ENCODE results near the gene SNRPE.

Gene SNRPE

GRCh38 chr1:203871114-203871880, 9.9 kb downstream of the SNRPE start:
- TF ChIP-seq REST (IDR thresholded peaks at IDR 0.05; ENCODE audit: insufficient replicate concordance, low read depth), result no peak
- peak; percentile 64 for TF ChIP-seq CTCF (IDR thresholded peaks at IDR 0.05; ENCODE audit: insufficient read depth, low read length)
- TF ChIP-seq GABPA (IDR thresholded peaks at IDR 0.05; ENCODE audit: low read depth), result no peak
- peak; percentile 17 to 49 for DNase-seq (ENCODE audit: low read depth in 1 of 2, low spot score in 1 of 2)
- H3K4me3 ChIP-seq (replicated peaks; ENCODE audit: insufficient read depth, low read length), result no peak overlapping the region
- H3K27me3 ChIP-seq (ENCODE audit: insufficient read depth, poor library complexity, severe bottlenecking), result no peaks in the 10 kb centered on the region
- no peak overlapping the region for H3K27ac ChIP-seq (replicated peaks)

- DNase-seq (ENCODE audit: low read depth in 1 of 2, low spot score in 1 of 2), result no peak
- Histone ChIP-seq H3K27me3 (ENCODE audit: insufficient read depth, poor library complexity, severe bottlenecking) (no peaks in the 10 kb centered on the region), H3K4me3 (replicated peaks; ENCODE audit: insufficient read depth, low read length) (no peak overlapping the region), H3K27ac (replicated peaks) (no peak overlapping the region)
- TF ChIP-seq GABPA (IDR thresholded peaks at IDR 0.05; ENCODE audit: low read depth), result no peak
- TF ChIP-seq SPI1 (IDR thresholded peaks at IDR 0.05; ENCODE audit: borderline replicate concordance, low read depth), result no peak
- TF ChIP-seq CTCF (IDR thresholded peaks at IDR 0.05; ENCODE audit: insufficient read depth, low read length), result no peak
- no peak for TF ChIP-seq POLR2AphosphoS5 (IDR thresholded peaks at IDR 0.05; ENCODE audit: low read depth)
- no peak for TF ChIP-seq REST (IDR thresholded peaks at IDR 0.05; ENCODE audit: insufficient replicate concordance, low read depth)
Measured at GRCh38 chr1:203873094-203873493, 11.7 kb downstream of the SNRPE start.

DNA sequence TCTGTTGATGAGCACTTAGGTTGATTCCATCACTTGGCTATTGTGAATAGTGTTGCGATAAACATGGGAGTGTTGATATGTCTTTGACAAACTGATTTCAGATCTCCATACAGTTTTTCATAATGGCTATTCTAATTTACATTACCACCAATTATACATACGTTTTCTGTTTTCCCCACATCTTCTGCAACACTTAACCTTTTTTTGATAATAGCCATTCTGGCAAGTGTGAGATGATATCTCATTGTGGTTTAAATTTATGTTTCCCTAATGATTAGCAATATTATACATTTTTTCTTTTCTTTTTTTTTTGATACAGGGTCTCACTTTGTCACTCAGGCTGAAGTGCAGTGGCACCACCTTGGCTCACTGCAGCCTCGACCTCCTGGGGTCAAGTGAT, 17.0 kb downstream of the SNRPE start:
- no peak for TF ChIP-seq SPI1 (IDR thresholded peaks at IDR 0.05; ENCODE audit: borderline replicate concordance, low read depth)
- no peak for TF ChIP-seq REST (IDR thresholded peaks at IDR 0.05; ENCODE audit: insufficient replicate concordance, low read depth)
- no peak for TF ChIP-seq CTCF (IDR thresholded peaks at IDR 0.05; ENCODE audit: insufficient read depth, low read length)
- Histone ChIP-seq H3K27me3 (ENCODE audit: insufficient read depth, poor library complexity, severe bottlenecking) (no peaks in the 10 kb centered on the region), H3K4me3 (replicated peaks; ENCODE audit: insufficient read depth, low read length) (no peak overlapping the region), H3K27ac (replicated peaks) (no peak overlapping the region)
- DNase-seq (ENCODE audit: low read depth in 1 of 2, low spot score in 1 of 2), result no peak
